Nephron progenitor cell (in vitro differentiated cells): Measurements from ENCODE around the gene MACF1.

Experiments used
- DNase-seq: peaks from one replicate; pipeline ENCODE4 v3.0.0; 2021
- H3K27ac Mint-ChIP-seq: 2 replicates; pipeline ENCODE4 v1.8.0; 2021; ENCODE audit warnings: mild to moderate bottlenecking, moderate library complexity, mixed read lengths
- H3K27me3 Mint-ChIP-seq: 2 replicates; pipeline ENCODE4 v1.8.0; 2021; ENCODE audit warnings: mild to moderate bottlenecking, low read depth, mixed read lengths; ENCODE audit not compliant: poor library complexity
- H3K36me3 Mint-ChIP-seq: 2 replicates; pipeline ENCODE4 v1.8.0; 2021; ENCODE audit warnings: low read depth, mixed read lengths
- H3K4me1 Mint-ChIP-seq: 2 replicates; pipeline ENCODE4 v1.8.0; 2021; ENCODE audit warnings: mixed read lengths
- H3K4me3 Mint-ChIP-seq: 2 replicates; pipeline ENCODE4 v1.8.0; 2021; ENCODE audit warnings: mild to moderate bottlenecking, moderate library complexity, mixed read lengths
- H3K9me3 Mint-ChIP-seq: 2 replicates; pipeline ENCODE4 v1.8.0; 2021; ENCODE audit warnings: mild to moderate bottlenecking, moderate library complexity, mixed read lengths
- CTCF ChIP-seq: fragments of 200-600 bp; sonication (generic); IDR thresholded peaks from 2 replicates; pipeline ENCODE4 v1.5.0; 2021; ENCODE audit warnings: antibody characterized with exemption

MACF1 gene

GRCh38 chr1:39370602-39371001 is 166.1 kb downstream of the MACF1 start:
- H3K27me3 Mint-ChIP-seq, result no peaks in the 10 kb centered on the region
- H3K27ac Mint-ChIP-seq, result peak overlapping the region; percentile 16
- TF ChIP-seq CTCF, result no peak
- H3K9me3 Mint-ChIP-seq, result no peaks in the 10 kb centered on the region
- peaks cover 61% of the 10 kb centered on the region for H3K36me3 Mint-ChIP-seq
- DNase-seq, result no peak
- H3K4me3 Mint-ChIP-seq, result no peak overlapping the region
- no peaks in the 10 kb centered on the region for H3K4me1 Mint-ChIP-seq

GRCh38 chr1:39372105-39372504 is 167.6 kb downstream of the MACF1 start:
- no peak for TF ChIP-seq CTCF
- no peak overlapping the region for H3K27ac Mint-ChIP-seq
- no peak overlapping the region for H3K4me3 Mint-ChIP-seq
- no peaks in the 10 kb centered on the region for H3K9me3 Mint-ChIP-seq
- H3K4me1 Mint-ChIP-seq, result no peaks in the 10 kb centered on the region
- no peaks in the 10 kb centered on the region for H3K27me3 Mint-ChIP-seq
- no peak for DNase-seq
- peaks cover 61% of the 10 kb centered on the region for H3K36me3 Mint-ChIP-seq

GRCh38 chr1:39376656-39377055 is 172.2 kb downstream of the MACF1 start:
- no peaks in the 10 kb centered on the region for H3K27me3 Mint-ChIP-seq

GRCh38 chr1:39378377-39378776 is 173.9 kb downstream of the MACF1 start:
- Mint-ChIP-seq H3K27ac (no peak overlapping the region), H3K4me1 (no peaks in the 10 kb centered on the region), H3K4me3 (no peak overlapping the region), H3K36me3 (peaks cover 66% of the 10 kb centered on the region), H3K9me3 (no peaks in the 10 kb centered on the region), H3K27me3 (no peaks in the 10 kb centered on the region)
- TF ChIP-seq CTCF, result no peak
- no peak for DNase-seq

More at GRCh38 chr1:39376656-39377055, 172.2 kb downstream of the MACF1 start:
- Mint-ChIP-seq H3K9me3 (no peaks in the 10 kb centered on the region), H3K36me3 (peaks cover 62% of the 10 kb centered on the region), H3K4me3 (no peak overlapping the region), H3K4me1 (no peaks in the 10 kb centered on the region), H3K27ac (no peak overlapping the region)
- no peak for DNase-seq
- TF ChIP-seq CTCF, result no peak

- DNase-seq, result no peak
These were observed 174.7 kb downstream of the MACF1 start for GRCh38 chr1:39379187-39379586.

More at GRCh38 chr1:39379187-39379586, 174.7 kb downstream of the MACF1 start:
- no peaks in the 10 kb centered on the region for H3K27me3 Mint-ChIP-seq
- H3K27ac Mint-ChIP-seq, result no peak overlapping the region
- no peak overlapping the region for H3K4me3 Mint-ChIP-seq
- peaks cover 71% of the 10 kb centered on the region for H3K36me3 Mint-ChIP-seq
- H3K9me3 Mint-ChIP-seq, result no peaks in the 10 kb centered on the region
- H3K4me1 Mint-ChIP-seq, result no peaks in the 10 kb centered on the region
- TF ChIP-seq CTCF, result no peak
